Gastroesophageal sphincter (tissue), 3 donors: ENCODE results near the gene VPS13D.

Experiments
- POLR2AphosphoS5 ChIP-seq: sonication (generic); formaldehyde crosslinking; IDR thresholded peaks from one replicate; pipeline ENCODE4 v1.6.1; 2017; ENCODE audit warnings: antibody characterized with exemption
- TF ChIP-seq, protein P1 (sequence below), 4 experiments: fragments of 200-600 bp in 2 of 4; fragments of 450-650 bp in 2 of 4; sonication (generic) in 1 of 4; IDR thresholded peaks; one replicate each; pipeline ENCODE4 v1.5.1; 2017 to 2019; ENCODE audit warnings: antibody characterized with exemption in 4 of 4, mild to moderate bottlenecking in 2 of 4, moderate library complexity in 2 of 4

DNA sequence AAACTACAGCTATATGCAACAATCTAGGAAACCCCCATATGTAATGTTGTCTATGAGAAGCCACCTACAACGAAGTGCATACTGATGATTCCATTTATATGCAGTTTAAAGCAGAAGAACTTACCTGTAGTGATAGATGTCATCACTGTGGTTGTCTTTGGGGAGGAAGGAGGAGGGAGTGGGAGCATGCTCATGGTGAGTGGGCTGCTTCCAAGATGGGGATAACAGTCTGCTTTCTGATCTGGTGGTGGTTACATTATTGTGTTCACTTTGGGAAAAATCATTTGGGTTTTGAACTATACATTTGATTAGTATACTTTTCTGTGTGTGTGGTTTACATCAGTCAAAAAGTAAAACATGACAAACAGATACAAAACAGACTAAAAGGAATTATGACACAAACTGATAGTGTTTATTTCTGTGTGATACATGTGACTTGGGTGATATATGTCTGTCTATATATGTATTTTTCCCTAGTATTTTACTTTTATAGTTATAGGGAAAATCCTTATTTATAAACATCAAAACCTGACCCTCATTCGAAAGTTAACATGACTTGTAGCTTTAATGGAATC, 184.7 kb downstream of the VPS13D start:
- no peak for TF ChIP-seq POLR2AphosphoS5
- TF ChIP-seq, protein P1, sequence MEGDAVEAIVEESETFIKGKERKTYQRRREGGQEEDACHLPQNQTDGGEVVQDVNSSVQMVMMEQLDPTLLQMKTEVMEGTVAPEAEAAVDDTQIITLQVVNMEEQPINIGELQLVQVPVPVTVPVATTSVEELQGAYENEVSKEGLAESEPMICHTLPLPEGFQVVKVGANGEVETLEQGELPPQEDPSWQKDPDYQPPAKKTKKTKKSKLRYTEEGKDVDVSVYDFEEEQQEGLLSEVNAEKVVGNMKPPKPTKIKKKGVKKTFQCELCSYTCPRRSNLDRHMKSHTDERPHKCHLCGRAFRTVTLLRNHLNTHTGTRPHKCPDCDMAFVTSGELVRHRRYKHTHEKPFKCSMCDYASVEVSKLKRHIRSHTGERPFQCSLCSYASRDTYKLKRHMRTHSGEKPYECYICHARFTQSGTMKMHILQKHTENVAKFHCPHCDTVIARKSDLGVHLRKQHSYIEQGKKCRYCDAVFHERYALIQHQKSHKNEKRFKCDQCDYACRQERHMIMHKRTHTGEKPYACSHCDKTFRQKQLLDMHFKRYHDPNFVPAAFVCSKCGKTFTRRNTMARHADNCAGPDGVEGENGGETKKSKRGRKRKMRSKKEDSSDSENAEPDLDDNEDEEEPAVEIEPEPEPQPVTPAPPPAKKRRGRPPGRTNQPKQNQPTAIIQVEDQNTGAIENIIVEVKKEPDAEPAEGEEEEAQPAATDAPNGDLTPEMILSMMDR (IDR thresholded peaks at IDR 0.05), result no peak
